Adrenal gland (tissue), 12 donors: ENCODE results near the gene MT1A. TPM values are rescaled to one million over a fixed set of nuclear protein-coding genes. Genes with fewer than 3 reads are reported as not detected.

ENCODE experiments used
- DNase-seq, 7 donors: peaks; one replicate each; pipeline ENCODE4 v3.0.0-alpha.2; 2019 to 2020
- H3K27ac ChIP-seq, 5 donors: fragments of 200-600 bp; sonication (generic) in 4 of 5; 1 replicate in 3 of 5; 2 replicates in 2 of 5; pipeline versions ENCODE4 v1.5.1 to v1.8.0; 2016 to 2020; ENCODE audit warnings: mild to moderate bottlenecking in 1 of 5
- H3K27me3 ChIP-seq: fragments of 200-600 bp; 2 replicates; pipeline ENCODE4 v1.8.0; 2021
- H3K36me3 ChIP-seq, 2 donors: fragments of 200-600 bp; replicated peaks in 1 of 2; 1 replicate in 1 of 2; 2 replicates in 1 of 2; pipeline versions ENCODE4 v1.5.1 to v1.8.0; 2018 to 2022
- H3K4me1 ChIP-seq, 2 donors: fragments of 200-600 bp; replicated peaks in 1 of 2; 1 replicate in 1 of 2; 2 replicates in 1 of 2; pipeline versions ENCODE4 v1.5.1 to v1.8.0; 2018 to 2021
- H3K4me3 ChIP-seq, 4 donors: fragments of 200-600 bp; sonication (generic) in 3 of 4; one replicate each; pipeline ENCODE4 v1.5.1; 2016 to 2018
- H3K9me3 ChIP-seq, 3 donors: fragments of 200-600 bp; sonication (generic) in 1 of 3; replicated peaks in 1 of 3; 1 replicate in 2 of 3; 2 replicates in 1 of 3; pipeline versions ENCODE4 v1.5.1 to v1.8.0; 2016 to 2021
- CTCF ChIP-seq, 6 experiments: fragments of 450-650 bp in 4 of 6; fragments of 200-600 bp in 2 of 6; sonication (generic) in 1 of 6; IDR thresholded peaks; 1 replicate in 5 of 6; 2 replicates in 1 of 6; pipeline versions ENCODE4 v1.5.1 to v1.8.0; 2016 to 2021; ENCODE audit warnings: antibody characterized with exemption in 6 of 6, mild to moderate bottlenecking in 2 of 6, moderate library complexity in 1 of 6
- POLR2A ChIP-seq, 2 donors: fragments of 450-650 bp; IDR thresholded peaks; one replicate each; pipeline ENCODE4 v1.6.1; 2017; ENCODE audit warnings: antibody characterized with exemption in 2 of 2, mild to moderate bottlenecking in 2 of 2, moderate library complexity in 1 of 2
- WGBS, 4 donors: extraction: QIAGEN DNeasy Blood & Tissue Kit in 2 of 4; methylation state at CpG; one replicate each; pipeline versions ENCODE4 v1.1.5 to v1.1.7; 2013 to 2017; 5-methylcytosine and 5-hydroxymethylcytosine counted together
- intact Hi-C, 2 donors: fragments of 100-400 bp; cut with DNase I; formaldehyde crosslinking; loops; one replicate each; pipeline versions ENCODE4 v1.14.1 to v1.15.0; 2022 to 2023
- polyA plus RNA-seq, 3 donors: library from polyadenylated mRNA; stranded (reverse); fragments of 200-250 nt in 2 of 3; fragments of 350-450 nt in 1 of 3; fragmentation: Illumina TruSeq in 1 of 3; extraction: RNeasy Lipid Tissue Mini Kit (QIAGEN cat#74804) in 1 of 3; gene quantifications; one replicate each; pipeline ENCODE4 v1.2.3, GENCODE V29; 2013 to 2014
- total RNA-seq, 9 donors: library from RNA; depleted of rRNA in 4 of 9; stranded (reverse); fragments of >200 nt in 4 of 9; fragments of 120-200 nt in 1 of 9; fragmentation: NEBNext Ultra II Directional in 1 of 9; extraction: Animal tissue kit (Norgen Biotek cat#: 25700) in 1 of 9; gene quantifications; one replicate each; pipeline versions ENCODE4 v1.1.0 to v1.2.4, GENCODE V29; 2013 to 2023
- donor health status: healthy with polysubstance abuse.
- donor health status: Bipolar disorder and iron deficiency.
- donor health status: DM: yes; HTN: yes; CAD: no.
- donor health status: DM: no; HTN: no; CAD: no.
- donor health status: DM: no; HTN: no; CAD: no.
- donor health status: DM: yes; HTN: yes; CAD: no.

MT1A gene
- total and polyA plus RNA-seq, 12 donors = 6.9 to 273 (median 19.4) TPM; not detected in 1

GRCh38 chr16:56606071-56606475 lies 32.4 kb upstream of the MT1A start:
- H3K4me1 ChIP-seq = peaks cover 39 to 43% of the 10 kb centered on the region in 2 donors
- no peak for TF ChIP-seq POLR2A (IDR thresholded peaks at IDR 0.05)
- TF ChIP-seq CTCF (IDR thresholded peaks at IDR 0.05) = no peak
- peak in 5 of 7 donors; percentile 74 to 86 (median 78) for DNase-seq
- no peaks in the 10 kb centered on the region for H3K36me3 ChIP-seq
- 28 to 37% (median 29%) methylated on average over 3 of the region's 3 CpGs for WGBS, 4 donors
- H3K4me3 ChIP-seq = no peak overlapping the region
- no peaks in the 10 kb centered on the region for H3K9me3 ChIP-seq
- no peaks in the 10 kb centered on the region for H3K27me3 ChIP-seq
- intact Hi-C loops = loop anchor here in 1 of 2 donors (10.0 kb wide), 1 partner anchor 99 kb away; no protein-coding TSS in a partner anchor
- peak overlapping the region; percentile 90 to 100 (median 99) for H3K27ac ChIP-seq

- Histone ChIP-seq H3K27me3 (no peaks in the 10 kb centered on the region), H3K9me3 (no peaks in the 10 kb centered on the region), H3K4me1 (peaks cover 44 to 48% of the 10 kb centered on the region in 2 donors), H3K27ac (peak overlapping the region; percentile 90 to 100 (median 99)), H3K4me3 (peak overlapping the region in 1 of 4 donors; percentile 62), H3K36me3 (no peaks in the 10 kb centered on the region)
- TF ChIP-seq CTCF (IDR thresholded peaks at IDR 0.05) (no peak), POLR2A (IDR thresholded peaks at IDR 0.05) (peak in 1 of 2 donors; percentile 50)
- WGBS, 4 donors = 20 to 34% (median 25%) methylated on average over 8 of the region's 8 CpGs
- peak; percentile 75 to 91 (median 87) for DNase-seq
- intact Hi-C loops = loop anchor here in 1 of 2 donors (10.0 kb wide), 1 partner anchor 98 kb away; no protein-coding TSS in a partner anchor
Measured at GRCh38 chr16:56606476-56607108, 31.9 kb upstream of the MT1A start.

GRCh38 chr16:56607109-56607618 lies 31.3 kb upstream of the MT1A start:
- Histone ChIP-seq H3K36me3 (no peaks in the 10 kb centered on the region), H3K4me1 (peaks cover 49 to 54% of the 10 kb centered on the region in 2 donors), H3K27ac (peak overlapping the region; percentile 90 to 100 (median 99)), H3K9me3 (no peaks in the 10 kb centered on the region), H3K27me3 (no peaks in the 10 kb centered on the region), H3K4me3 (peak overlapping the region in 1 of 4 donors; percentile 62)
- TF ChIP-seq POLR2A (IDR thresholded peaks at IDR 0.05) = peak; percentile 64 to 88
- no peak for TF ChIP-seq CTCF (IDR thresholded peaks at IDR 0.05)
- intact Hi-C loops = loop anchor here in 1 of 2 donors (10.0 kb wide), 1 partner anchor 98 kb away; no protein-coding TSS in a partner anchor
- peak; percentile 80 to 97 (median 95) for DNase-seq
- 8 to 24% (median 19%) methylated on average over 3 to 14 of the region's 14 CpGs for WGBS, 4 donors

GRCh38 chr16:56607675-56608042 lies 30.8 kb upstream of the MT1A start:
- DNase-seq = peak in 1 of 7 donors; percentile 37
- H3K9me3 ChIP-seq = no peaks in the 10 kb centered on the region
- no peaks in the 10 kb centered on the region for H3K36me3 ChIP-seq
- intact Hi-C loops = loop anchor here in 1 of 2 donors (10.0 kb wide), 1 partner anchor 97 kb away; no protein-coding TSS in a partner anchor
- H3K4me1 ChIP-seq = peaks cover 49 to 55% of the 10 kb centered on the region in 2 donors
- peak overlapping the region; percentile 90 to 100 (median 99) for H3K27ac ChIP-seq
- peak overlapping the region in 1 of 4 donors; percentile 62 for H3K4me3 ChIP-seq
- no peaks in the 10 kb centered on the region for H3K27me3 ChIP-seq
- TF ChIP-seq CTCF (IDR thresholded peaks at IDR 0.05) = peak in 1 of 6 experiments; percentile 26
- no peak for TF ChIP-seq POLR2A (IDR thresholded peaks at IDR 0.05)
- WGBS, 4 donors = 49 to 63% (median 55%) methylated on average over 2 of the region's 2 CpGs
